Epidermal melanocyte (primary cell): ENCODE results near the gene SLC34A3.
A peak's percentile ranks its signal among the peaks of the same experiment; 100 is the strongest.
"Not testable (repeated sequence)": the region's sequence is repeated elsewhere in the genome, so short reads cannot be mapped to it uniquely, and the experiment has no call there.

Experiments used
- DNase-seq: peaks from one replicate; pipeline ENCODE4 v3.0.0; 2011; ENCODE audit warnings: low spot score; ENCODE audit not compliant: insufficient read length

SLC34A3 gene

GRCh38 chr9:137228968-137229896 lies 1.5 kb upstream of the SLC34A3 start:
- no peak for DNase-seq

GRCh38 chr9:137229903-137230704 lies 597 bp upstream of the SLC34A3 start:
- DNase-seq, result no peak

- no peak for DNase-seq
These were observed 805 bp downstream of the SLC34A3 start for GRCh38 chr9:137231372-137232039.

GRCh38 chr9:137232101-137232500 lies 1.4 kb downstream of the SLC34A3 start:
- no peak for DNase-seq

- DNase-seq, result no peak
These were observed 1.8 kb downstream of the SLC34A3 start for GRCh38 chr9:137232510-137232909.

GRCh38 chr9:137233143-137233980 lies 2.7 kb downstream of the SLC34A3 start:
- no peak for DNase-seq

- no peak for DNase-seq
These were observed 3.5 kb downstream of the SLC34A3 start for GRCh38 chr9:137234055-137234697.

- no peak for DNase-seq
These were observed 4.2 kb downstream of the SLC34A3 start for GRCh38 chr9:137234758-137235423.

- DNase-seq, result no peak
These were observed 4.9 kb downstream of the SLC34A3 start for GRCh38 chr9:137235424-137236237.

GRCh38 chr9:137236238-137236935 lies 5.7 kb downstream of the SLC34A3 start:
- peak; percentile 96 for DNase-seq

- DNase-seq, result no peak
These were observed 6.3 kb downstream of the SLC34A3 start for GRCh38 chr9:137236936-137237421.

GRCh38 chr9:137237759-137238726 lies 7.3 kb downstream of the SLC34A3 start:
- DNase-seq, result no peak

GRCh38 chr9:137239541-137240200 lies 9.0 kb downstream of the SLC34A3 start:
- DNase-seq, result not testable (repeated sequence)

GRCh38 chr9:137240318-137240840 lies 9.7 kb downstream of the SLC34A3 start:
- DNase-seq, result peak; percentile 83

- peak; percentile 100 for DNase-seq
These were observed 10.3 kb downstream of the SLC34A3 start, which contains the start of gene TUBB4B for GRCh38 chr9:137240841-137241489. Gene TUBB4B, plus strand, starts transcription at chr9:137241287. Its CDS starts 74 bp downstream, at chr9:137241361.
